AG08396 (cell line): ENCODE measurements around the gene HRH1.
"Not testable (repeated sequence)": the region's sequence is repeated elsewhere in the genome, so short reads cannot be mapped to it uniquely, and the experiment has no call there.

Experiments used
- DNase-seq: peaks from one replicate; pipeline ENCODE4 v3.0.0; 2012; ENCODE audit warnings: low spot score, mixed read lengths

Gene HRH1, protein sequence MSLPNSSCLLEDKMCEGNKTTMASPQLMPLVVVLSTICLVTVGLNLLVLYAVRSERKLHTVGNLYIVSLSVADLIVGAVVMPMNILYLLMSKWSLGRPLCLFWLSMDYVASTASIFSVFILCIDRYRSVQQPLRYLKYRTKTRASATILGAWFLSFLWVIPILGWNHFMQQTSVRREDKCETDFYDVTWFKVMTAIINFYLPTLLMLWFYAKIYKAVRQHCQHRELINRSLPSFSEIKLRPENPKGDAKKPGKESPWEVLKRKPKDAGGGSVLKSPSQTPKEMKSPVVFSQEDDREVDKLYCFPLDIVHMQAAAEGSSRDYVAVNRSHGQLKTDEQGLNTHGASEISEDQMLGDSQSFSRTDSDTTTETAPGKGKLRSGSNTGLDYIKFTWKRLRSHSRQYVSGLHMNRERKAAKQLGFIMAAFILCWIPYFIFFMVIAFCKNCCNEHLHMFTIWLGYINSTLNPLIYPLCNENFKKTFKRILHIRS

DNA sequence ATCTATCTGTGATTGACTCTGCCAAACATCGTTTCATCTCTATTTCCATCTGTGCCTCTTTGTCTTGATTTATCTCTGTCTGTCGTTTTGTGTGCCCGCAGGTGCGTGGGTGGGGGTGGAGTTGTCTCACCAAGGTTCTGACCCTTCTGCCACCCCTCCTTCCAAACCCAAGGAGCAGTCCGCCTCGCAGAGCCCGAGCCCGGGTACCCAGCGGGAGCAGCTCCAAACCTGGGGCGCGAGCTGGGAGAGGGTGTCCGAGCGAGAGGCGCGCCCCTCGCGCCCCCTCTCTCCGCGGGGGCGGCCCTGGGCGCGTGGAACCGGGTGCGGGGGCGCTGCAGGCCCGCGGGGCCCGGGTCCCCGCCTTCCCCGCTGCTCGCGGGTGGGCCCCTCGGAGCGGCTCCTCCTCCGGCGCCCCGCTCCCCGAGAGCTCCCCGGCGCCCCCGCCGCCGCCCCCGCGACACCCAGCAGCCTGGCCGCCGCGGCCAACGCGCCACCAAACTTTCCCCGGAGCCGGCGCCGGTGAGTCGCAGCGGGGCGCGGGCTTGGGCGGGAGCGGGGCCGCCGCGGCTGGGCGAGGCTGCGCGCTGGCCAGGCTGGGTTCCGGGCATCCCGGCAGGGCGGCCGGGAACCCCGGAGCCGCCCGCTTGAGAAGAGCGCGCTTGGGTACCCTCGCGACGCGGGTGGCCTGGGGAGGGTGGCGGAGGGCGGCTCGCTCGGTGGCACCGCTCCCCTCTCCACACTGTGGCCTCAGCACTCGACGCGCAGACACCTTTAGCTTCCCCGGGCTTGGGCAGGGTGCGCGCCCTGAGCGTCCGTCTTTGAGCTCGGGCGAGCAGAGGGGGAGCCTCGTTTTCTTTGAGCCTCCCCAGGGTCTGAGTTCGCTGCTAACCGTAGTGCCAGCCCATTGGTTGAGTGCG, at the start of gene HRH1:
TSS of gene HRH1 (plus strand) at position 458 of the 917 bp plus-strand sequence. CDS start 104,545 bp downstream, outside the sequence.
- DNase-seq = peak; percentile 60

DNA sequence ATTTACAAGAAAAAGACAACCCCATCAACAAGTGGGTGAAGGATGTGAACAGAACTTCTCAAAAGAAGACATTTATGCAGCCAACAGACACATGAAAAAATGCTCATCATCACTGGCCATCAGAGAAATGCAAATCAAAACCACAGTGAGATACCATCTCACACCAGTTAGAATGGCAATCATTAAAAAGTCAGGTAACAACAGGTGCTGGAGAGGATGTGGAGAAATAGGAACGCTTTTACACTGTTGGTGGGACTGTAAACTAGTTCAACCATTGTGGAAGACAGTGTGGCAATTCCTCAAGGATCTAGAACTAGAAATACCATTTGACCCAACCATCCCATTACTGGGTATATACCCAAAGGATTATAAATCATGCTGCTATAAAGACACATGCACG, 41.0 kb upstream of the HRH1 start:
- not testable (repeated sequence) for DNase-seq

DNA sequence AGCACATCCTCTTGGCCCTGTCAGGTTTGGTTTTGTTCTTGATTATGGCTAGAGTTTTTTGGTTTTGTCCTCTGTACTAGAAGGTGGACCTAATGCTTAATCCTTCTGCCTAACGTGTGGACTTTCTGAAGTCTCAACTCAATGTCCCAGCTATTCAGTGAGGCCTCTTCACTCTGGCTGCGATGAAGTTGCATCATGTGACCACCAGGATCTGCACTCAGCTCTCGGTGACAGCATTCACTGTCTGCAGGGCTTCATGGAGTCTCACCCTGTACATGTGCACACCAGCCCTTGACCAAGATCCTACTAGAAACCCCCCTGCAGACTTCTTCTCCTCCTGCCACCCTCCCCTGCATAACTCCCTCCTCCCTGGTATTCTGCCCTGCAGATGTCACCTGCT, 38.7 kb upstream of the HRH1 start:
- no peak for DNase-seq

DNA sequence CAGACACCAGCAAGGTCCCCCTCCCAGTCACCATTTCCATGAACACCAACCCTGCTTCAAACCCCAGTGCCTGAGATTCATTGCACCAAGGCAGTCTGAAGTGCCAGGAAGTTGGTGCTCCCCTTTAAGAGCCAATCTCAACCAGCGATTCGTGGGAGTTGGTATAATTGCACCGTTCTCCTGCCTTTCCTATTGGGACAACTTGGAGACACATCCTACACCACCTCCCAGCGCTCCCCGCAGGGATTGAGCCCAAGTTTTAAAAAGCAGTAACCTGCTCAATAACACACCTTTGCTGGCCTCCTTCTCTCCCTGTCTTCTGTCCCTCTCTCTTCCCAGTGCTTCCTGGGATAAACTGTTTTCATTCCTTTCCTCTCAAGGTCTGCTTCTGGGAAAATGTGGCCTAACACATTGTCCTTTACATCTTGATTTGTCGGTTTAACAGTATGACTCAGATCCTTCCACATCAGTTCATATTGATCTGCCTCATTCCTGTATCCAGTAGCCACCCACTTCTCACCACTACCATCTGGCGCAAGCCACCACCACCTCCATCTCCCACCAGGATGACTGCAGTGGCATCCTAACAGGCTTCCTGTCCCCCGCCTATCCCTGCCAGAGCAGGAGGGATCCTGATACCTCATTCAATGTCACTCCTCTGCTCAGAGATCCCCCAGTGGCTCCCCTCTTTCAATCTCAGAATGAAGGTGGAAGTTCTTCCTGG, 37.8 kb upstream of the HRH1 start:
- no peak for DNase-seq

DNA sequence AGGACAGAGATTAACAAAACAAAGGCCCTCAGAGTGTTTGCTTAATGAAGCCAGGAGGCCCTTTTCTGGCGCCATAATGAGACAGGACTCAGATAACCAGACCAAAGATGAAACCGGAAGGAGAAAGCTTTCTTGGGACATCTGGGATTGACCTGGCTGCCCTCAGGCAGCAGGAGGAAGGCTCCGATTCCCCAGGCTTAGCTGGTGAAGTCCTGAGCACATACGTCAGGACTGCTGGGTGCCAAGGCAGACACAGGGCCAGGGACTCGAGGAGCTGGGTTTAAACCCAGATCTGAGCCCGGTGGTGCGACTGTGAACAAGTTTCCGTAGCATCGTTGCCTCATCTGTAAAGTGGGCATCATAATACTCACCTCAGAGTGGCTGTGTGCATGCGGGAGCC, 36.7 kb upstream of the HRH1 start:
- no peak for DNase-seq

DNA sequence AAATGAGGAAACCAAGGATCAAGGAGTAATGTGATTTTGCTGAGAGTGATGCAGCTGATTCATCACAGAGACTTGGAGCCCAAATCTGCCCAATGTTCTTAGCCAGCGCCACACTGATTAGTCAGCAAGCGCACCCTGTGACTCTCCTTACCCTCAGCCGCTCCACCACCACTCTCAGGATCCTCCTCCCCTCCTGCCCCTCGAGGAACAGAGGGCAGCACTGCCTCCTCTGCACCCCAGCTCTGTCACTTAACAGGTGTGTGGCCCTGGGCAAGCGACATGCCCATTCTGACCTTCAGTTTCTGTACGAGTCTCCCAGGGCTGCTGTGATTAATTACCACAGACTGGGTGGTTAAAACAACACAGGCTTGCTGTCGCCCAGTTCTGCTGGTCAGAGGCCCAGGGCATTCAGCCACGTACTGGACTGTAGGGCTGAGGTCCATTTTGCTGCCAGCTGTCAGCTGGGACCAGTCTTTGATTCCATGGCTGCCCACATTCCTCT, 36.1 kb upstream of the HRH1 start:
- peak; percentile 40 for DNase-seq

DNA sequence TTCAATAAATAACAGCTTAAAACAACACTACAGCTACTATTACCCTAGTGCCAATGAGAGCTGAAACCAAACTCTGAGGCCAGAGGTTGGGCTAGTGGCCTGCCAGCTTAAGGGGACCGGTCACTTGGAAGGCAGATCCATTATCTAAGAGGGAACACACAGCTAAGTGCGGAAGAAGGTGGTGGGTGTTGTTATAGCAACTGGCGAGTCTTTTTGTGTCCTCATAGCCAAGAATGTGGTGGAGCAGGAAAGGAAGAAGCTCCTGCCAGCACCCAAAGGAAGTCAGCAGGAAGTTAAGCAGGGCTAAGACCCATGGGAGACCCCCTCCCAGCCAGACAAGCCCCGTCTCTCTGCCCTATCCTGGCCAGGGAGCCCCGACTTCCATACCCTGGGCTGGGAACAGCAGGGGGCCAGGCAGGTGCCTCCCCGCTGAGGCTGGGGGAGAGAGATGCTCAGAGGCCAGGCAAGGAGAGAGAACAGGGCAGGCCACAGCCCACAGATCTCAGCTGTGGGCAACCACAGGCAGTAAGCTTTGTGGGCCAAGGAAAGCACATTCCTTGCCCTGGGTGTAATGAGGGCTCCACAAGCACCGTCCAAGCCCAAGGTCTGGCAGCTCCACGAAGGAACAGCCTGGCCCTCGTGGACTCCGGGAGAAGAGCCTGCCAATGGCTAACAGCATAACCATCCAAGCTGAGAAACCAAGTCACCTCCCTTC, 34.0 kb upstream of the HRH1 start:
- DNase-seq = no peak

DNA sequence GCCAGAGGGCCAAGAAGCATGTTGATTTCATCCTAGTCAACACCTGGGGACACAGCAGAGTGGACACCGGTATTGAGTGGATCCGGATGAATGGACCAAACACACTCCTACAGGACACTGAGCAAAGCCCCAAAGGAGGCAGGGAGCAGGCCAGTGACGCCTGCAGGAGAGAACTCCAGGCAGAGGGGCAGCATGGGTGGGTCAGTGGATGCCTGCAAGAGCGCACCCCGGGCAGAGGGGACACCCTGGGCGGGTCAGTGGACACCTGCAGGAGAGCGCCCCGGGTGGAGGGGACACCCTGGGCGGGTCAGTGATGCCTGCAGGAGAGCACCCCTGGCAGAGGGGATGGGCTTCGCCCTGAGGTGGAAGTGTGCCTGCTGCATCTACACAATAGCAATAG, 27.6 kb upstream of the HRH1 start:
- DNase-seq = no peak

DNA sequence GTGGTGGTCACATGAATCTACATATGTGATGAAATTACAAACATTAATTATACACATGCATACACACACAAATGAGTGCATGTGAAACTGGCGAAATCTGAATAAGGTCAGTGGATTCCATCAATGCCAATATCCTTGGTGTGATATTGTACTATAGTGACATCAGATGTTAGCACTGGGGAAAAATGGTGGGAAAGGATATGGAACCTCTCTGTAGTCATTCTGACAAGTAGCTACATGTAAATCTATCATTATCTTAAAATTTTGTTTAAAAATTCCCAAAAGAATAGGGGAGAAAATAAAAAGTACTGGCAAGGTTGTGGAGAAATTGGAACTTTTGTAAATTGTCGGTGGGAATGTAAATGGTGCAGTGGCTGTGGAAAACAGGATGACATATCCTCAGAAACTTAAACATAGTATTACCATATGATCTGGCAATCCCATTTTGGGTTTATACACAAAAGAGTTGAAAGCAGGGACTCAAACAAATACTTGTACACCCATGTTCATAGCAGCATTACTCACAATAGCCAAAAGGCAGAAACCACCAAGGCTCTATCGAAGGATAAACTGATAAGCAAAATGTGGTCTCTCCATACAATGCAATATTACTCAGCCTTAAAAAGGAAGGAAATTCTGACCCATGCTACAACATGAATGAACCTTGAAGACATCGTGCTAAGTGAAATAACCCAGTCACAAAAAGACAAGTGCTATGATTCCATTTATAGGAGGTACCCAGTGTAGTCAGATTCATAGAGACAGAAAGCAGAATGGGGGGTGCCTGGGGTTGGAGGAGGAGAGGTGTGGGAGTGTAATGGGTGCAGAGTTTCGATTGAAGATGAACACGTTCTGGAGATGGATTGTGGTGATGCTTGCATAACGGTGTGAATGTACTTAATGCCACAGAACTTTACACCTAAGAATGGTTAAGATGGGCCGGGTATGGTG, 25.3 kb upstream of the HRH1 start:
- DNase-seq = no peak

DNA sequence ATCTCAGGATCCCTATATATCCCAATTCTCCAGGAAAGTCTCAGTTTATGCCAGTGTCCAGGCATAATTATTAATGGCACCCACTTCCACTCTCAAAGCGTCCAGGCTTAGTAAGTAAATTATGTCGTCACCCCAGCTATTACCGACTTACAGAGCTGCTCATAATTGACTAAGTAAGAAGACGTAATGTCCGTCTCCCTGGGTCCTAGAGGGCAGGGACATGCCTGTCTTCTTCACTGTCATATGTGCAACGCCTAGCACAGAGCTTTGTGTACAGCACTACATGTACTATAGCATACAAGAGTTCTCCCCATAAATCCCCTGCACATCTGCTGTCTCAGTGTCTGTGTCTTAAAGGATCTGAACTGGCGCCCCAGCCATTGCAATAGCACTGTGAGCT, 23.9 kb upstream of the HRH1 start:
- no peak for DNase-seq

DNA sequence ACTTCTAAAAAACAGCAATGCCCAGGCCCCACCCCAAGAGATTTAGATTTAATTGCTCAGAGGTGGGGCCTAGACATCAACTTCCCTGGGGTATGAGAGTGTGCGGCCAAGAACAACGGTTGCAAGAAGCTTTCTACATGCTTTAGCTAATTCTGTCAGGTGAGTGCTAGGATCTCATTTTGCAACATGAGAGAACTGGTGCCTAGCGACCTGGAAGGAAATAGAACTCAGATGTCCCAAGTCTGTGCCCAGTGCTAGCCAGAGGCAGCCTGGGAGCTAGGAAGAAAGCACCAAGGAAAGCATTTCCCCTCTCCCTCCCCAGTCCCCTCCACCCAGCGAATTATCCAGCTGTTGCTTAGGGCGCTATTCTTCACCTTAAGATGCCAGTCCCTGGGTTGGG, 22.9 kb upstream of the HRH1 start:
- DNase-seq = no peak

DNA sequence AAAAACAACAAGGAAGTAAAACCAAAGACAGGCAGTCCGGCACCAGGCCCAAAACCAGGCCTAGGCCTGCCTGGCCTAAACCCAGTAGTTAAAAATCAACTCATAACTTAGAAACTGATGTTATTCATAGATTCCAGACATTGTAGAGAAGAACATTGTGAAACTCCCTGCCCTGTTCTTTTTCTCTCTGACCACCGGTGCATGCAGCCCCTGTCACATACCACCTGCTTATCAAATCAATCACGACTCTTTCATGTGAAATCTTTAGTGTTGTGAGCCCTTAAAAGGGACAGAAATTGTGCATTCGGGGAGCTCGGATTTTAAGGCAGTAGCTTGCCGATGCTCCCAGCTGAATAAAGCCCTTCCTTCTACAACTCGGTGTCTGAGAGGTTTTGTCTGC, 22.4 kb upstream of the HRH1 start:
- DNase-seq = not testable (repeated sequence)

DNA sequence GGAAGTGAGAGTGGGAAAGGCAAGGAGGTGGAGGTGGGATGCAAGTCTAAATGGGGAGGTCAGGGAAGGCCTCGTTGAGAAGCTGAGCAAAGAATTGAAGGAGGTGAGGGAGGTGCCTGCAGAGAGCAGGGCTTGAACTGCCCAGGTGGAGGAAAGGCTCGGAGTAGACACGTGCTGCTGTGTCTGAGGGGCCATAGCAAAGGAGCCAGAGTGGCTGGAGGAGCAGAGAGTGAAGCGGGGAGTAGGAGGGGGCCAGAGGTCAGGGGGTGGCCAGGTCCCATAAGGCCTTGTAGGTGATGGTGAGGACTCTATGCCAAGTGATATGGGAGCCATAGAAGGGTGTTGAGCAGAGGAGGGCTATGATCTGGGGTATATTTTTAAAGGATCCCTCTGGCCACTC, 21.4 kb upstream of the HRH1 start:
- no peak for DNase-seq

DNA sequence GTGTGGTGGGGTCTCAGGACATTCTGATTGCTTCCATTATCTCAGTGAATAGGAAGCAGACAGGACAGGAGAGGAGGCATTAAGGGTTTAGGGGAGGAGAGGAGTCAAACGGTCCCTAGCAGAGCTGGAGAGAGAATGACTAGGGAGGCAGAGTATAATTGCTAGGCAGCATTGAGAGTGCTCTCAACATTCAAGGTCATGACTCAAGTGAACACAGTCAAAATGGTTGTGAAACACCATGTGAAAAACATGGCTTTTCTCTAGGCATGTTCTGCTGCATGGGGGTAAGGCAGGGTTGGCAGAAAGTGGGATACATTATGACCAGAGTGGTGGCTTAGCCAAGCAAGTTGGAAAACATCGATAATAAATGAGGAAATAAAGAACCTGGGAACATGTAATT, 19.5 kb upstream of the HRH1 start:
- DNase-seq = no peak

DNA sequence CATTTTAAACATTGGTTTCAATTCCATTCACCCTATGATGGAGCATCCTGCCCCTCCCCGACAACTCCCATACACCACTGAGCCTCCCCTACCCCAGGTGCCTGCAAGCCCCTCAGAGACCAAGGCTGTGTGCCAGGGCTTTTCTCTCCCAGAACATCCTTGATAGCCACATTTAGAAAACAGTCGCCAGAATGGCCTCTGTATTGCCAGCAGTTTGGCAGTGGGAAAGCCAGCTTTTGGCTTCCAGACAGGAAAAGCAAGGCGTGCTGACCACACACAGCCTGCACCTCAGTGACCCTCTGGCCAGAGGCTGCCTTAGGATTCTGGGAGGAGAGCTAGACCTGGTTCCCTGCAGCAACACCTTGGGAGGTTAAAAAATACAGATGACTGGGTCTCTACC, 18.2 kb upstream of the HRH1 start:
- DNase-seq = no peak

DNA sequence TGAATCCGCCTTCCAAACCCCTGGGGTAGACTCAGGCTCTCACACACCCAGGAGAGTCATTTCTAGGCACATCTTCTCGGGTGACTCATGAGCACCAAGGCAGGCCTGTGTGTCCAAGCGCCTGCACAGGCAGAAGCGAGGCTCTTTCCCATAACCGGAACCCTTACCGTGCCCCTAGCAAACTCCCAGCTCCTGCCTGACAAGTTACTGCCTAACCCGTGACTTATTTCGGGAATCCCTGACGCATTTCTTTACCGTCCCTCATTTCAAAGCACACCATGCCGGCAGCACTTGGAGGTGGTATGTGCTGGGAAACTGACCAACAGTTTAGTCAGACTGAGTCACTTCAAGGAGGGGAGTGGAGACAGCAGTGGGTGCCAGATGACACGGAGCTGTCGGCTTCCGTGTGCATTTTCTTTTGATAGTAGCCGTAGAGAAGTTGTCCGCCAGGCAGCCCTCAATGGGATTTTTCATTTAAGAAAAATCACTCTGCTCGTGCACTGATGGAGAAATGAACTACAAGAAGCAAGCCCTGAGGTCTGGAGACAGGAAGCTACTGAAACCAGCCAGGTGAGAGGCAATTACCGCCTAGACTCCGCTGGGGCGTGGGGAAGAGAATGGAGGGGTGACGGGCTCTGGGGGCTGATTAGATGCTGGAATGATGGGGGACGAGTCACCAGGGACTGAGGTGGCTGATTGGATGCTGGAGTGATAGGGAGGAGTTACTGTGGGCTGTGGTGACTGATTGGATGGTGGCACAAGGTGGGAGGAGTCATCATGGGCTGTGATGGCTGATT, 17.3 kb upstream of the HRH1 start:
- DNase-seq = peak; percentile 93

DNA sequence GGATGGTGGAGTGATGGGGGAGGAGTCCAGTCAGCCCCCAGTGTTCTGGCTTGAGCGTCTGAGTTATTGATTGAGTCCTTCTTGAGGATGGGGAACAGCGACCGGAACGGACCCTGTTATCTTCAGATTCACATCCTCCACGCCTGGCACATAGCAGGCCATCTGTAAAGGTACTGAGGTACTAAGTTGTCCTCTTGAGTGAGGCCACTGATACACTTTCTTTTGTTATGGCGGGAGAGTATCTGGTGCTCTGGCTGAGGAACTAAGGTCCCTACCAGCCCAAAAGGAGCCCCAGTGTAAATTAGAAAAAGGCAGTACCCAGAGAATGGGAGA, 16.7 kb upstream of the HRH1 start:
- DNase-seq = no peak

DNA sequence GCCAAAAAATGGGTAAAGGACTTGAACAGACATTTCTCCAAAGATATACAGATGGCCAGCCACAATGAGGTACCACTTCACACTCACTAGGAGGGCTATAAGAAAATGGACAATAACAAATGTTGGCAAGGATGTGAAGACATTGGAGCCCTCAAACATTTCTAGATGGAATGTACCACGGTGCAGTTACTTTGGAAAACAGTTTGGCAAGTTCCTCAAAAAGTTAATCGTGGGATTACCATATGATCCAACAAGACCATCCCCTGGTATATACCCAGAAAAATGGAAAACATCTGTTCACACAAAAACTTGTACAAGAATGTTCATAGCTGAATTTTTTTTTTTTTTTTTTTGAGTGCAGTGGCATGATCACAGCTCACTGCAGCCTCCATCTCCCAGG, 15.9 kb upstream of the HRH1 start:
- DNase-seq = no peak

DNA sequence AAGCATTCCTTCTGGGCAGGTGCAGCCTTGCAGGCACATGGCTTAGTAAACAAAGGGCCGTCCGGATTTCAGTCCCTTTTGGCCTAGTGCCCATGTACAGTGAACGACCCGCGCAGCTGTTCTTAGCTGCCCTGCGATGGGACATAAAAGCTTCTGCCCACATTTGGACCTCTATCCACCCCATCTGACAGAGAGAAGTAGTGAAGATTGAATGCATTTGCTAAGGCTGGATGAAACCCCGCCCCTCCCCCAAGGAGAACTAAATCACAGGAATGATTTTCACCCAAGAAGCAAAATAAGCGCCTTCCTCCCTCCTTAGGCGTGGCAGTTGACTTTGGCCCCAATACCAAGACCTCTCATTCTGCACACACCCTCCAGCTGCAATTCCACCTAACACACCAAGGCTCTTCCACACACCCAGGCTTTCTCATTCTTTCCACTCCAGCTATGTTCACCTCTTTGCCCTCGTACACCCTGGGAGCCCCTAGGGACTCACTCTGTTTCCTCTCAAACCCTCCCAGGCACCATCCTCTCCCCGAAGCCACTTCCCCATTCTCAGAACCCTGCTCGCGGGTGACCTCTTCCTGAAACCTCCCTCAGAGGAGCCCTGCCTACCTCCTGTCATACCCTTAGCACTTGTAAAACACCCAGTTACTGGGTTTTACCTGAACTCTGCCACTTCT, 14.1 kb upstream of the HRH1 start:
- DNase-seq = no peak
